HCT116 (cell line): Measurements from ENCODE around the gene SIX6. TPM values are rescaled to one million over a fixed set of nuclear protein-coding genes. Genes with fewer than 3 reads are reported as not detected.

Experiments
- ATAC-seq: fragments of 200-7000 bp; cut with Tn5 transposase; 2 replicates; pipeline ENCODE4 v1.9.1; 2020; ENCODE audit warnings: mild to moderate bottlenecking, moderate library complexity
- BruUV-seq: library from RNA; stranded (reverse); fragments of 400-500 nt; replicated peaks from 2 replicates; lab custom pipeline; 2021; lab: Mats Ljungman, UMichigan
- CTCF ChIA-PET: fragments of 300-600 bp; sonication (Branson Sonifier 250); formaldehyde crosslinking; loops from one replicate; lab custom pipeline; 2021; ENCODE audit warnings: antibody characterized with exemption; lab: Charles Lee
- POLR2A ChIA-PET: fragments of 300-600, 350-600 bp; sonication (Branson Sonifier 250); formaldehyde crosslinking; loops from one replicate; lab custom pipeline; 2021; ENCODE audit warnings: antibody characterized with exemption; lab: Charles Lee
- RAD21 ChIA-PET, 2 experiments: fragments of 300-600 bp; sonication (Branson Sonifier 250); formaldehyde crosslinking; loops; one replicate each; lab custom pipeline; 2023; ENCODE audit warnings: low total read pairs in 2 of 2; ENCODE audit not compliant: uncharacterized antibody in 2 of 2, unreplicated experiment in 2 of 2, low non-redundant PET in 1 of 2; lab: Charles Lee
- DNase-seq: peaks from one replicate; pipeline ENCODE4 v3.0.0-alpha.2; 2010; ENCODE audit warnings: low read depth, low spot score
- H2AFZ ChIP-seq: fragments of 200-600 bp; shearing (Covaris generic), sonication (generic); 2 replicates; pipeline ENCODE4 v1.6.1; 2017; ENCODE audit warnings: low read depth, mixed run types, mixed read lengths, antibody characterized with exemption, low read length; ENCODE audit not compliant: poor library complexity, severe bottlenecking
- H3K27ac ChIP-seq: 2 replicates; pipeline ENCODE4 v1.5.1; 2012; ENCODE audit warnings: low read depth, low read length
- H3K27me3 ChIP-seq: fragments of 200-600 bp; sonication (generic); 2 replicates; pipeline ENCODE4 v1.6.1; 2016; ENCODE audit warnings: mixed run types, low read length, mixed read lengths; ENCODE audit not compliant: insufficient read depth
- H3K36me3 ChIP-seq, 2 experiments: fragments of 200-500 bp in 1 of 2; fragments of 200-600 bp in 1 of 2; sonication (Bioruptor generic) in 1 of 2; sonication (generic) in 1 of 2; 2 replicates each; pipeline versions ENCODE4 v1.5.1 to v1.6.1; 2014 to 2016; ENCODE audit warnings: low read length in 2 of 2, inconsistent platforms in 1 of 2, mixed read lengths in 1 of 2, mixed run types in 1 of 2; ENCODE audit not compliant: insufficient read depth in 2 of 2, control insufficient read depth in 1 of 2
- H3K4me1 ChIP-seq, 2 experiments: fragments of 200-600 bp in 1 of 2; sonication (generic) in 1 of 2; 2 replicates each; pipeline versions ENCODE4 v1.5.1 to v1.6.1; 2012 to 2017; ENCODE audit warnings: low read length in 2 of 2, inconsistent platforms in 1 of 2, mild to moderate bottlenecking in 1 of 2, mixed read lengths in 1 of 2, mixed run types in 1 of 2, moderate library complexity in 1 of 2; ENCODE audit not compliant: insufficient read depth in 2 of 2, control insufficient read depth in 1 of 2
- H3K4me2 ChIP-seq: fragments of 200-600 bp; sonication (generic); 2 replicates; pipeline ENCODE4 v1.6.1; 2017; ENCODE audit warnings: mixed run types, low read length, mixed read lengths
- H3K4me3 ChIP-seq, 2 experiments: fragments of 200-600 bp in 1 of 2; sonication (generic) in 1 of 2; replicated peaks in 1 of 2; 2 replicates each; pipeline ENCODE4 v1.5.1; 2011 to 2016; ENCODE audit warnings: low read length in 2 of 2, control low read depth in 1 of 2, low read depth in 1 of 2, mild to moderate bottlenecking in 1 of 2, mixed read lengths in 1 of 2, mixed run types in 1 of 2
- H3K79me2 ChIP-seq: fragments of 200-600 bp; sonication (generic); 2 replicates; pipeline ENCODE4 v1.6.1; 2017; ENCODE audit warnings: mild to moderate bottlenecking, mixed run types, low read length, moderate library complexity, mixed read lengths; ENCODE audit not compliant: insufficient read depth
- H3K9ac ChIP-seq: fragments of 200-600 bp; sonication (generic); 2 replicates; pipeline ENCODE4 v1.6.1; 2016; ENCODE audit warnings: low read length, mixed read lengths
- H3K9me2 ChIP-seq: fragments of 200-600 bp; sonication (generic), shearing (Covaris generic); 2 replicates; pipeline ENCODE4 v1.6.1; 2017; ENCODE audit warnings: mixed run types, mild to moderate bottlenecking, moderate library complexity; ENCODE audit not compliant: insufficient read depth
- H3K9me3 ChIP-seq, 2 experiments: fragments of 200-500 bp in 1 of 2; fragments of 200-600 bp in 1 of 2; sonication (Bioruptor generic) in 1 of 2; sonication (generic) in 1 of 2; 2 replicates each; pipeline ENCODE4 v1.6.1; 2014 to 2017; ENCODE audit warnings: low read length in 2 of 2, mixed read lengths in 2 of 2, inconsistent platforms in 1 of 2, low read depth in 1 of 2, mild to moderate bottlenecking in 1 of 2, mixed run types in 1 of 2, moderate library complexity in 1 of 2; ENCODE audit not compliant: control insufficient read depth in 1 of 2, insufficient read depth in 1 of 2
- H4K20me1 ChIP-seq: fragments of 200-600 bp; sonication (generic), shearing (Covaris generic); 2 replicates; pipeline ENCODE4 v1.6.1; 2017; ENCODE audit warnings: mixed run types, mild to moderate bottlenecking, moderate library complexity; ENCODE audit not compliant: insufficient read depth
- ATF3 ChIP-seq: IDR thresholded peaks from 2 replicates; pipeline ENCODE4 v1.6.1; 2012
- CTCF ChIP-seq, 3 experiments: fragments of 200-600 bp in 1 of 3; sonication (generic) in 1 of 3; IDR thresholded peaks in 2 of 3; conservative IDR thresholded peaks in 1 of 3; 2 replicates each; pipeline ENCODE4 v1.5.1; 2012 to 2017; ENCODE audit warnings: low read depth in 2 of 3, low read length in 2 of 3, antibody characterized with exemption in 1 of 3, borderline replicate concordance in 1 of 3, control low read depth in 1 of 3, mild to moderate bottlenecking in 1 of 3, mixed read lengths in 1 of 3, mixed run types in 1 of 3, moderate library complexity in 1 of 3; ENCODE audit not compliant: insufficient read depth in 1 of 3
- EGR1 ChIP-seq: IDR thresholded peaks from 2 replicates; pipeline ENCODE4 v1.6.1; 2012; ENCODE audit warnings: low read depth
- EZH2 ChIP-seq: fragments of 200-600 bp; sonication (generic); IDR thresholded peaks from 2 replicates; pipeline ENCODE4 v1.6.1; 2017; ENCODE audit warnings: antibody characterized with exemption, mixed run types
- EZH2phosphoT487 ChIP-seq: fragments of 200-600 bp; IDR thresholded peaks from 2 replicates; pipeline ENCODE4 v1.6.1; 2018; ENCODE audit warnings: antibody characterized with exemption, borderline replicate concordance
- FOSL1 ChIP-seq: IDR thresholded peaks from 2 replicates; pipeline ENCODE4 v1.6.1; 2012; ENCODE audit warnings: low read depth
- JUND ChIP-seq: IDR thresholded peaks from 2 replicates; pipeline ENCODE4 v1.6.1; 2012
- MAX ChIP-seq: IDR thresholded peaks from 2 replicates; pipeline ENCODE4 v1.6.1; 2012
- POLR2A ChIP-seq: IDR thresholded peaks from 2 replicates; pipeline ENCODE4 v1.7.0; 2011; ENCODE audit warnings: borderline replicate concordance; ENCODE audit not compliant: insufficient read depth, insufficient read length; ENCODE audit errors: extremely low read depth
- POLR2AphosphoS5 ChIP-seq: IDR thresholded peaks from 2 replicates; pipeline ENCODE4 v1.6.1; 2011; ENCODE audit warnings: mild to moderate bottlenecking, low read depth, low read length, moderate library complexity
- RAD21 ChIP-seq: IDR thresholded peaks from 2 replicates; pipeline ENCODE4 v1.6.1; 2012; ENCODE audit warnings: low read depth, mild to moderate bottlenecking
- SIN3A ChIP-seq: IDR thresholded peaks from 2 replicates; pipeline ENCODE4 v1.6.1; 2012; ENCODE audit warnings: low read depth
- SP1 ChIP-seq: IDR thresholded peaks from 2 replicates; pipeline ENCODE4 v1.6.1; 2012; ENCODE audit warnings: low read depth
- SRF ChIP-seq: IDR thresholded peaks from 2 replicates; pipeline ENCODE4 v1.6.1; 2012; ENCODE audit warnings: low read depth
- TCF7L2 ChIP-seq: IDR thresholded peaks from 2 replicates; pipeline ENCODE4 v1.7.0; 2011; ENCODE audit warnings: borderline replicate concordance, inconsistent platforms; ENCODE audit not compliant: insufficient read depth, insufficient read length; ENCODE audit errors: extremely low read depth
- YY1 ChIP-seq: IDR thresholded peaks from 2 replicates; pipeline ENCODE4 v1.6.1; 2011; ENCODE audit warnings: low read length, low read depth, moderate library complexity, mild to moderate bottlenecking; ENCODE audit not compliant: insufficient replicate concordance; ENCODE audit errors: extremely low read depth
- ZBTB33 ChIP-seq: IDR thresholded peaks from 2 replicates; pipeline ENCODE4 v1.6.1; 2011; ENCODE audit warnings: mild to moderate bottlenecking, low read length, moderate library complexity; ENCODE audit not compliant: insufficient replicate concordance; ENCODE audit errors: extremely low read depth
- ZFX ChIP-seq: fragments of 450-650 bp; IDR thresholded peaks from 2 replicates; pipeline ENCODE4 v1.6.1; 2017
- ZNF274 ChIP-seq: fragments of 200-500 bp; sonication (Bioruptor generic); IDR thresholded peaks from 2 replicates; pipeline ENCODE4 v1.6.1; 2014; ENCODE audit warnings: mild to moderate bottlenecking, low read depth, low read length, inconsistent platforms
- intact Hi-C: fragments of 100-400 bp; cut with micrococcal nuclease; formaldehyde crosslinking; loops from 2 replicates; pipeline ENCODE4 v1.10.0; 2022
- total RNA-seq: library from RNA; stranded (reverse); gene quantifications from one replicate; pipeline ENCODE4 v1.2.1, GENCODE V29; 2021; ENCODE audit not compliant: unreplicated experiment

The SIX6 gene
- total RNA-seq, 1 experiment from 2014 or later = not detected

GRCh38 chr14:60502541-60502940 lies 6.4 kb upstream of the SIX6 start:
- no peak overlapping the region for H2AFZ ChIP-seq
- no peaks in the 10 kb centered on the region for H3K9me3 ChIP-seq
- CTCF ChIA-PET = no interaction called here
- H3K4me1 ChIP-seq = no peaks in the 10 kb centered on the region
- no peak overlapping the region for H3K9ac ChIP-seq
- no peak overlapping the region for H3K4me3 ChIP-seq
- no peaks in the 10 kb centered on the region for H3K9me2 ChIP-seq
- RAD21 ChIA-PET = no interaction called here
- POLR2A ChIA-PET = no interaction called here
- BruUV-seq = no TSS peak
- H4K20me1 ChIP-seq = no peaks in the 10 kb centered on the region
- H3K79me2 ChIP-seq = no peaks in the 10 kb centered on the region
- DNase-seq (no peak), ATAC-seq (no peak)
- H3K36me3 ChIP-seq = no peaks in the 10 kb centered on the region
- H3K4me2 ChIP-seq = no peak overlapping the region
- no peak for TF ChIP-seq TCF7L2
- no peak for TF ChIP-seq EZH2phosphoT487
- TF ChIP-seq ZNF274 = no peak
- no peak for TF ChIP-seq RAD21
- no peak for TF ChIP-seq SIN3A
- TF ChIP-seq SP1 = no peak
- no peak for TF ChIP-seq ATF3
- TF ChIP-seq EZH2 = no peak
- no peak for TF ChIP-seq JUND
- no peak for TF ChIP-seq EGR1
- no peak for TF ChIP-seq CTCF (IDR thresholded peaks at IDR 0.05 in 2 of 3, conservative IDR thresholded peaks at IDR 0.05 in 1 of 3; ENCODE audit: borderline replicate concordance in 1 of 3, insufficient read depth in 1 of 3, low read depth in 2 of 3, low read length in 2 of 3)
- no peak for TF ChIP-seq YY1
- TF ChIP-seq SRF = no peak
- TF ChIP-seq MAX = no peak
- TF ChIP-seq FOSL1 = no peak
- no peak for TF ChIP-seq POLR2AphosphoS5
- no peak for TF ChIP-seq ZFX
- no peak for TF ChIP-seq POLR2A
- no peak for TF ChIP-seq ZBTB33
- no peaks in the 10 kb centered on the region for H3K27me3 ChIP-seq
- H3K27ac ChIP-seq = no peak overlapping the region
- intact Hi-C loops = no loop called here
